CD4-positive, alpha-beta memory T cell (primary cell): Measurements from ENCODE around the gene RAB20. TPM values are rescaled to one million over a fixed set of nuclear protein-coding genes. Genes with fewer than 3 reads are reported as not detected.
A peak's percentile ranks its signal among the peaks of the same experiment; 100 is the strongest.
"Not testable (repeated sequence)": the region's sequence is repeated elsewhere in the genome, so short reads cannot be mapped to it uniquely, and the experiment has no call there.

ENCODE experiments used
- CTCF ChIA-PET: fragments of 350-600 bp; sonication (Branson Sonifier 250); formaldehyde crosslinking; loops from one replicate; lab custom pipeline; 2021; ENCODE audit warnings: inconsistent platforms; ENCODE audit not compliant: partially characterized antibody; lab: Charles Lee
- POLR2A ChIA-PET: fragments of 350-600 bp; sonication (Branson Sonifier 250); formaldehyde crosslinking; loops from one replicate; lab custom pipeline; 2021; ENCODE audit not compliant: partially characterized antibody; lab: Charles Lee
- DNase-seq, 5 donors: peaks; one replicate each; pipeline versions ENCODE4 v3.0.0 to v3.0.0-alpha.2; 2020 to 2022; ENCODE audit warnings: mixed read lengths in 1 of 5
- H3K27ac ChIP-seq: one replicate; pipeline ENCODE4 v1.7.0; 2013; ENCODE audit warnings: low read depth, low read length
- H3K27me3 ChIP-seq: 2 replicates; pipeline ENCODE4 v1.7.0; 2013; ENCODE audit warnings: mild to moderate bottlenecking, low read length, moderate library complexity; ENCODE audit not compliant: insufficient read depth
- H3K36me3 ChIP-seq: 2 replicates; pipeline ENCODE4 v1.7.0; 2013; ENCODE audit warnings: mild to moderate bottlenecking, low read length, moderate library complexity; ENCODE audit not compliant: insufficient read depth
- H3K4me1 ChIP-seq: 2 replicates; pipeline ENCODE4 v1.7.0; 2013; ENCODE audit warnings: mild to moderate bottlenecking, low read length, moderate library complexity; ENCODE audit not compliant: insufficient read depth
- H3K4me3 ChIP-seq, 2 donors: one replicate each; pipeline ENCODE4 v1.7.0; 2013; ENCODE audit warnings: low read length in 2 of 2, mild to moderate bottlenecking in 1 of 2
- H3K9me3 ChIP-seq, 2 donors: one replicate each; pipeline ENCODE4 v1.7.0; 2013; ENCODE audit warnings: low read length in 2 of 2, control low read depth in 1 of 2; ENCODE audit not compliant: control insufficient read depth in 1 of 2
- H3K27ac Mint-ChIP-seq, 7 donors: one replicate each; pipeline ENCODE4 v1.8.0; 2020 to 2021; ENCODE audit warnings: mixed read lengths in 7 of 7, mild to moderate bottlenecking in 6 of 7, inconsistent platforms in 3 of 7, moderate library complexity in 3 of 7
- H3K27me3 Mint-ChIP-seq, 2 donors: one replicate each; pipeline ENCODE4 v1.8.0; 2020 to 2021; ENCODE audit warnings: mixed read lengths in 2 of 2
- H3K36me3 Mint-ChIP-seq, 2 donors: one replicate each; pipeline ENCODE4 v1.8.0; 2020 to 2021; ENCODE audit warnings: mixed read lengths in 2 of 2, inconsistent platforms in 1 of 2, mild to moderate bottlenecking in 1 of 2
- H3K4me1 Mint-ChIP-seq, 4 donors: one replicate each; pipeline ENCODE4 v1.8.0; 2020 to 2021; ENCODE audit warnings: mixed read lengths in 4 of 4, mild to moderate bottlenecking in 1 of 4
- H3K4me3 Mint-ChIP-seq, 8 donors: one replicate each; pipeline ENCODE4 v1.8.0; 2020 to 2021; ENCODE audit warnings: mixed read lengths in 8 of 8, mild to moderate bottlenecking in 7 of 8, moderate library complexity in 6 of 8, inconsistent platforms in 3 of 8
- H3K9me3 Mint-ChIP-seq, 8 donors: one replicate each; pipeline ENCODE4 v1.8.0; 2020 to 2021; ENCODE audit warnings: mixed read lengths in 8 of 8, mild to moderate bottlenecking in 5 of 8, inconsistent platforms in 3 of 8, moderate library complexity in 1 of 8
- intact Hi-C: fragments of 100-400 bp; cut with micrococcal nuclease; formaldehyde crosslinking; loops from one replicate; pipeline ENCODE4 v1.15.1; 2023
- polyA plus RNA-seq, 2 donors: library from polyadenylated mRNA; unstranded; fragments of 300-500 nt; fragmentation: Illumina TruSeq; gene quantifications; one replicate each; pipeline ENCODE4 v1.2.3, GENCODE V29; 2021
- total RNA-seq, 2 experiments: library from RNA; stranded (reverse); gene quantifications; one replicate each; pipeline ENCODE4 v1.2.3, GENCODE V29; 2021

RAB20 gene
- total and polyA plus RNA-seq, 4 experiments from 2014 or later = 2.2 to 5.7 (median 3.0) TPM

GRCh38 chr13:110503037-110503901 lies 58.3 kb downstream of the RAB20 start:
- intact Hi-C loops = no loop called here
- Histone ChIP-seq H3K27ac (no peak overlapping the region), H3K4me1 (no peaks in the 10 kb centered on the region), H3K9me3 (no peaks in the 10 kb centered on the region), H3K27me3 (no peaks in the 10 kb centered on the region), H3K36me3 (no peaks in the 10 kb centered on the region), H3K4me3 (no peak overlapping the region)
- ChIA-PET CTCF (interaction anchor here (0.5 kb wide), 1 partner anchor 19 kb away, joined by 3 read pairs; no protein-coding TSS in a partner anchor), POLR2A (no interaction called here)
- Mint-ChIP-seq H3K27ac (no peak overlapping the region), H3K4me1 (no peaks in the 10 kb centered on the region), H3K36me3 (no peaks in the 10 kb centered on the region), H3K4me3 (no peak overlapping the region), H3K9me3 (peaks cover 0 to 5% (median 0%) of the 10 kb centered on the region in 8 donors), H3K27me3 (peaks cover 6 to 14% of the 10 kb centered on the region in 2 donors)
- DNase-seq = no peak

GRCh38 chr13:110501188-110501587 lies 60.3 kb downstream of the RAB20 start:
- POLR2A ChIA-PET = no interaction called here

DNA sequence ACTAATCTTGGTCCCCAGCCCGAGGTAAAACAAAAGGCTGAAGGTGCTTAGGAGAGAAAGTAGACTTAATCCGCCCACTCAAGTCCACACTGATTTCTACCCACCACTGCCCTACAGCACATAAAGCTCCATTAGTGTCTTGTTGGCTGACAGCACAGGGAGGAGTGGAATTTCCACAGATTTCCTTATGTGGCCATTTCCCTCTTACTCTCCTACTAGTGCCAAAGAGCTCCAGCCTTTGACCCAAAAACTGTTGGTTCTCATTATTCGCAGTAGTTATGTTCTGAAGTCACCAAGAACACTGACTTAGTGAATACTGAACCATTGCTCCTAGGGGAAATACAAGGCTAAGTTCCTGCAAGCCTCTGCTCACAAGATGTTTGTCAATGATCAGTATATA lies 61.2 kb downstream of the RAB20 start:
- Mint-ChIP-seq H3K27ac (no peak overlapping the region), H3K4me1 (no peaks in the 10 kb centered on the region), H3K4me3 (no peak overlapping the region), H3K27me3 (peaks cover 6 to 12% of the 10 kb centered on the region in 2 donors), H3K9me3 (peaks cover 0 to 5% (median 0%) of the 10 kb centered on the region in 8 donors), H3K36me3 (no peaks in the 10 kb centered on the region)
- Histone ChIP-seq H3K36me3 (no peaks in the 10 kb centered on the region), H3K27ac (no peak overlapping the region), H3K4me1 (no peaks in the 10 kb centered on the region), H3K27me3 (no peaks in the 10 kb centered on the region), H3K4me3 (no peak overlapping the region), H3K9me3 (no peaks in the 10 kb centered on the region)
- ChIA-PET POLR2A (no interaction called here), CTCF (no interaction called here)
- intact Hi-C loops = no loop called here
- DNase-seq = no peak

More at GRCh38 chr13:110501188-110501587, 60.3 kb downstream of the RAB20 start:
- CTCF ChIA-PET = no interaction called here
- Histone ChIP-seq H3K9me3 (no peaks in the 10 kb centered on the region), H3K27ac (no peak overlapping the region), H3K4me1 (no peaks in the 10 kb centered on the region), H3K36me3 (no peaks in the 10 kb centered on the region), H3K27me3 (no peaks in the 10 kb centered on the region), H3K4me3 (no peak overlapping the region)
- no peaks in the 10 kb centered on the region for H3K4me1 Mint-ChIP-seq
- H3K27ac Mint-ChIP-seq = no peak overlapping the region
- H3K27me3 Mint-ChIP-seq = peaks cover 6 to 12% of the 10 kb centered on the region in 2 donors
- intact Hi-C loops = no loop called here
- H3K9me3 Mint-ChIP-seq = peaks cover 0 to 5% (median 0%) of the 10 kb centered on the region in 8 donors
- no peak for DNase-seq
- no peaks in the 10 kb centered on the region for H3K36me3 Mint-ChIP-seq
- H3K4me3 Mint-ChIP-seq = no peak overlapping the region

DNA sequence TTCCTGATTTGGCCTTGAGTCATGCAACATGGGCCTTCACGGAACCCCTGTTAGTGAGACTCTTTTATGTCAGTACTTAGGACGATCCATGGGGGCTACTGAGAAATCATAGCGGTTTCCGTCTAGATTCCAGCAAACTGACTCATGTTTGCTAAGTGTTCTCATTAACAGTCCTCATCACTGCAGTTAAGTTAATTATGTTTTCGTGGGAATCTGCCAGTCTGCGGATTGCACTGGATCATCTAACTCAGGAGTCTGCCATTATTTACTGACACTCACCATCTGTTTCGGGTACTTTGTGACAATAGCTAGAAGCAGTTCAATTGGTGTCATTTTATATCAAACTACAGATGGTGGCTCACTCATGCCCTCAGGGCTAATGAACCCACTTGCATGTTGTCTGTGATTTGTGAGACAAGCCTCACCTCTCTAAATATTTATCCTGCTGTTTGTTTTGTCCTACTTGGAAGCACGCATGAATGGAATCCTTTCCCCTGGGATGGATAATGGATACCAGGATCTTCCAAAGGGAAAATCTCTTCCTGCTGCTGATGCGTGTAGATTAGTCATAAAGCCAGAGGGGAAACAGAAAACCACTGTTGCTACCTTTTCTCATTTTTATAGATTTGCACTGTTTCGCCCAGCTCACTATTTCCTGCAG lies 61.8 kb downstream of the RAB20 start:
- no peak overlapping the region for H3K27ac ChIP-seq
- no peaks in the 10 kb centered on the region for H3K4me1 Mint-ChIP-seq
- H3K4me1 ChIP-seq = no peaks in the 10 kb centered on the region
- H3K27me3 ChIP-seq = no peaks in the 10 kb centered on the region
- POLR2A ChIA-PET = no interaction called here
- H3K4me3 Mint-ChIP-seq = no peak overlapping the region
- H3K4me3 ChIP-seq = no peak overlapping the region
- peaks cover 0 to 5% (median 0%) of the 10 kb centered on the region in 8 donors for H3K9me3 Mint-ChIP-seq
- H3K36me3 Mint-ChIP-seq = no peaks in the 10 kb centered on the region
- no peak for DNase-seq
- no peaks in the 10 kb centered on the region for H3K36me3 ChIP-seq
- peaks cover 6 to 12% of the 10 kb centered on the region in 2 donors for H3K27me3 Mint-ChIP-seq
- no peak overlapping the region for H3K27ac Mint-ChIP-seq
- intact Hi-C loops = no loop called here
- CTCF ChIA-PET = no interaction called here
- no peaks in the 10 kb centered on the region for H3K9me3 ChIP-seq

DNA sequence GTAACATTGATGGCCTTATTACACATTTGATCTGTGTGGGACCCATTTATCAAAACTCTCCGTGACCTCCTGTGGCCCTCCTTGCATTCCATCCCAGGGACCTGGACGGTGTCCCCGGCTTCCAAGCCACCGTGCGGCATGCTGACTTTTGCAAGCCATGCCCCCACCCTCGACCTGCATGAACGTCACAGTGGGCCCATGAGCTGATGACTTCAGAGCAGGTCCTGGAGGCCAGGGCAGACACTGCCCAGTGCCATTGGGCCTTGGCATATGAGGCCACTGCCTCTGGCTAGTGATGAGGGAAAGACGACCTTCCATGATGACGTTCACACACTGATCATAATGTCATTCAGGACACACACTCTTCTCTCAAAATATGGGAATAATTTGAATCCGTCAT lies 62.8 kb downstream of the RAB20 start:
- Mint-ChIP-seq H3K27me3 (peaks cover 6 to 12% of the 10 kb centered on the region in 2 donors), H3K4me1 (no peaks in the 10 kb centered on the region), H3K4me3 (no peak overlapping the region), H3K36me3 (no peaks in the 10 kb centered on the region), H3K9me3 (peaks cover 0 to 5% (median 0%) of the 10 kb centered on the region in 8 donors), H3K27ac (no peak overlapping the region)
- Histone ChIP-seq H3K9me3 (no peaks in the 10 kb centered on the region), H3K4me1 (no peaks in the 10 kb centered on the region), H3K4me3 (no peak overlapping the region), H3K27ac (no peak overlapping the region), H3K27me3 (no peaks in the 10 kb centered on the region), H3K36me3 (no peaks in the 10 kb centered on the region)
- DNase-seq = no peak
- intact Hi-C loops = no loop called here
- CTCF ChIA-PET = no interaction called here
- POLR2A ChIA-PET = no interaction called here

- no peak for DNase-seq
- Histone ChIP-seq H3K9me3 (no peaks in the 10 kb centered on the region), H3K36me3 (no peaks in the 10 kb centered on the region), H3K27ac (no peak overlapping the region), H3K27me3 (no peaks in the 10 kb centered on the region), H3K4me1 (no peaks in the 10 kb centered on the region), H3K4me3 (no peak overlapping the region)
- Mint-ChIP-seq H3K4me1 (no peaks in the 10 kb centered on the region), H3K27me3 (peaks cover 6 to 12% of the 10 kb centered on the region in 2 donors), H3K4me3 (peak overlapping the region in 1 of 8 donors; percentile 69), H3K27ac (no peak overlapping the region), H3K9me3 (peaks cover 0 to 5% (median 0%) of the 10 kb centered on the region in 8 donors), H3K36me3 (no peaks in the 10 kb centered on the region)
- CTCF ChIA-PET = no interaction called here
- intact Hi-C loops = no loop called here
- POLR2A ChIA-PET = no interaction called here
Measured at GRCh38 chr13:110498327-110498726, 63.2 kb downstream of the RAB20 start.

GRCh38 chr13:110497896-110498295 lies 63.6 kb downstream of the RAB20 start:
- CTCF ChIA-PET, POLR2A ChIA-PET: not testable (repeated sequence)

More at GRCh38 chr13:110497896-110498295, 63.6 kb downstream of the RAB20 start:
- DNase-seq, H3K36me3 Mint-ChIP-seq, H3K4me3 ChIP-seq, H3K36me3 ChIP-seq, intact Hi-C loops, H3K27ac Mint-ChIP-seq, H3K4me1 ChIP-seq, H3K27me3 ChIP-seq, H3K9me3 Mint-ChIP-seq, H3K27ac ChIP-seq, H3K9me3 ChIP-seq, H3K4me1 Mint-ChIP-seq, H3K4me3 Mint-ChIP-seq: not testable (repeated sequence)
- peaks cover 6 to 12% of the 10 kb centered on the region in 2 donors for H3K27me3 Mint-ChIP-seq
